ENCODE data around the gene TUFT1.

- TF ChIP-seq CTCF (IDR thresholded peaks at IDR 0.05; ENCODE audit: control extremely low read depth in 1 of 3, insufficient read depth in 1 of 3, low read depth in 1 of 3, low read length in 3 of 3) = no peak
- no peak for TF ChIP-seq CREB1 (IDR thresholded peaks at IDR 0.05)
- TF ChIP-seq EZH2 (IDR thresholded peaks at IDR 0.05; ENCODE audit: low read depth, low read length, severe bottlenecking) = no peak
- peak; percentile 47; the same call in 1 of the 2 replicates for TF ChIP-seq TEAD4 (IDR thresholded peaks at IDR 0.05; ENCODE audit: low read depth, low read length)
- TF ChIP-seq CHD2 (IDR thresholded peaks at IDR 0.05; ENCODE audit: low read length) = no peak
- no peak for TF ChIP-seq GABPA (IDR thresholded peaks at IDR 0.05; ENCODE audit: borderline replicate concordance, insufficient read depth, low read length)
- TF ChIP-seq SIN3A (conservative IDR thresholded peaks at IDR 0.05 in 1 of 2, IDR thresholded peaks at IDR 0.05 in 1 of 2; ENCODE audit: low read depth in 1 of 2, low read length in 2 of 2) = no peak
These were observed 45.3 kb upstream of the TUFT1 start for GRCh38 chr1:151494741-151495281.
